ENCODE measurements around the gene DEUP1.

Gene DEUP1

DNA sequence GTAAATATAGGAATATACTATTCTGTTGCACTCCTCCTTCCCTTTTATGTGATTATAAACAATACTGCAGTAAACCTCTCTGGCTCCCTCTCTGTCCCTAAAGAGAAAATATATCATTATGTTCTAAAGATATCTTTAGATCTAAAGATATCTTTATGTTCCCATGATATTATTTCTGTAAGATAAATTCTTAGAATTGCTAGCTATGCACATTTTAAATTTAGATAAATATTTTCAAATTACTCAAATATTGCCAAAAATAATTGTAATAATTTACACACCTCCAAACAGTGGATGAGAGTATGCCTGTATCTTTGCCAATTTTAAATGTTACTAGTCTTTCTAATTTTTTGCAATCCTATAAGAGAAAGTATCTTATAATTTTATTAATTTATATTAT is 10.3 kb upstream of the DEUP1 start:
- Histone ChIP-seq H3K36me3 (ENCODE audit: control insufficient read depth, insufficient read depth, low read length) (no peaks in the 10 kb centered on the region), H3K27me3 (ENCODE audit: control insufficient read depth, insufficient read depth, low read length) (no peaks in the 10 kb centered on the region), H3K4me1 (ENCODE audit: control insufficient read depth, insufficient read depth, low read length) (no peaks in the 10 kb centered on the region), H3K9me3 (ENCODE audit: control insufficient read depth, insufficient read depth, low read length) (no peaks in the 10 kb centered on the region), H3K9ac (ENCODE audit: low read depth, low read length) (no peak overlapping the region), H3K4me3 (ENCODE audit: low read depth, low read length) (no peak overlapping the region)

- H3K4me3 ChIP-seq (ENCODE audit: low read depth, low read length) = no peak overlapping the region
- H3K9ac ChIP-seq (ENCODE audit: low read depth, low read length) = no peak overlapping the region
- no peaks in the 10 kb centered on the region for H3K9me3 ChIP-seq (ENCODE audit: control insufficient read depth, insufficient read depth, low read length)
- H3K27me3 ChIP-seq (ENCODE audit: control insufficient read depth, insufficient read depth, low read length) = no peaks in the 10 kb centered on the region
- no peaks in the 10 kb centered on the region for H3K36me3 ChIP-seq (ENCODE audit: control insufficient read depth, insufficient read depth, low read length)
- H3K4me1 ChIP-seq (ENCODE audit: control insufficient read depth, insufficient read depth, low read length) = no peaks in the 10 kb centered on the region
Measured at GRCh38 chr11:93322207-93322606, 8.3 kb upstream of the DEUP1 start.

DNA sequence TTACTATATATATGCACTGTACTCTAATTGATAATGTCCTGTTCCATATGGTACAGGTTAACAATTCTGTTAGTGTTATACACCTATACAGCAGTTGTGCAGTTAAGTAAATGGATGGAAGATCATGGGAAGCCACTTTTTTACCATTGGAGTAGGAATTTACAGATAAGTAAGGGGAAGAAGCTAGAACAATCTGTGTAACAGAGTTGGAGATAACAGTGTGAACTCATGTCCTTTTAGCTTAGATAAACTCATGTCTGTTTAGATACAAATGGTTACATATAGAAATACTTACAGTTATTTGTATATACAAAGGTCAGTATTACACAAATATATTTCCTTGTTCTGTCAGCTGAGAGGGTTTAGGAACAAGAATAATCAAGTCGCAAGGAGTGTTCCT is 6.8 kb upstream of the DEUP1 start:
- H3K9ac ChIP-seq (ENCODE audit: low read depth, low read length) = no peak overlapping the region
- no peaks in the 10 kb centered on the region for H3K27me3 ChIP-seq (ENCODE audit: control insufficient read depth, insufficient read depth, low read length)
- no peaks in the 10 kb centered on the region for H3K36me3 ChIP-seq (ENCODE audit: control insufficient read depth, insufficient read depth, low read length)
- no peak overlapping the region for H3K4me3 ChIP-seq (ENCODE audit: low read depth, low read length)
- H3K4me1 ChIP-seq (ENCODE audit: control insufficient read depth, insufficient read depth, low read length) = no peaks in the 10 kb centered on the region
- H3K9me3 ChIP-seq (ENCODE audit: control insufficient read depth, insufficient read depth, low read length) = no peaks in the 10 kb centered on the region

DNA sequence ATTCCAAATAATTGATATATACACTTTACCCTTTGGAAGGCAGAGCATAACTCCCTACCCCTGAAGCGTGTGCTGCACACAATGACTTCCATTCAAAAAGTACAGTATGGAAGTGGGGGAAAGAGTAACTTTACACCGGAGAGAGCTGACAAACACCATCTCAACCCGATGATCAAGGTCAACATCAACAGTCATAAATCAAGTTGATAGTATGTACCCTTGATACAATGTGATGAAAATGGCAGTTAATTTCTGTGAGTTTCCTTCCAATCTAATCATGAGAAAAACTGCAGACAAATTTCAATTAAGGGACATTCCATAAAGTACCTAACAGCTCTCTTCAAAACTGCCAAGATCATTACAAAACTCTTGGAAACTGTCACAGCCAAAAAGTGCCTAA is 6.0 kb upstream of the DEUP1 start:
- H3K4me1 ChIP-seq (ENCODE audit: control insufficient read depth, insufficient read depth, low read length) = no peaks in the 10 kb centered on the region
- H3K36me3 ChIP-seq (ENCODE audit: control insufficient read depth, insufficient read depth, low read length) = no peaks in the 10 kb centered on the region
- H3K9me3 ChIP-seq (ENCODE audit: control insufficient read depth, insufficient read depth, low read length) = no peaks in the 10 kb centered on the region
- peaks cover 6% of the 10 kb centered on the region for H3K27me3 ChIP-seq (ENCODE audit: control insufficient read depth, insufficient read depth, low read length)
- no peak overlapping the region for H3K4me3 ChIP-seq (ENCODE audit: low read depth, low read length)
- H3K9ac ChIP-seq (ENCODE audit: low read depth, low read length) = no peak overlapping the region

GRCh38 chr11:93326681-93327080 is 3.9 kb upstream of the DEUP1 start:
- Histone ChIP-seq H3K36me3 (ENCODE audit: control insufficient read depth, insufficient read depth, low read length) (no peaks in the 10 kb centered on the region), H3K4me1 (ENCODE audit: control insufficient read depth, insufficient read depth, low read length) (no peaks in the 10 kb centered on the region)

DNA sequence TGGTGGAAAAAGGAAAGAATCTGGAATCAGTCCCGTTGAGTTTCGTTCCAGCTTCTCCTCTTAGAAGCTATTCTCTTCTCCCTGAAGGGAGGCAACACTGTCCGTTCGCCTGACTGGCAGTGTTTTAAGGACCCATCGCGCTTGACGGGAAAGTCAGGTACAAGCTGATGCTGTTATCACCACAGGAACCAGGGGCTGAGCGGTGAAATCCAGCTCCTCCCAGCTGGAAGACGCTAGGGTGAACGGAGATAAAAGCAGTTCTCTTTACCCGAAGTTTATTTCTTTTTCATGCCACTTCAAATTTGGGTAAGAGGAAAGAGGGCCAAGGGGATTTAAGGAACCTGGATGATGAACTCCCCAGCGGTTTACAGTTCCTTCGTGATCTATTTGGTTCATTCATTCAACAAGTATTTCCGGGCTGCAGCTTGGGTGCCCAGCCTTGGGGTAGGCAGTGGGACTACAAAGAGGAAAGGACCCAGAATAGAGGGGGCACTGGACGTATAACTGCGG is 551 bp upstream of the DEUP1 start:
- peak overlapping the region; percentile 75 for H3K4me3 ChIP-seq (ENCODE audit: low read depth, low read length)
- H3K9ac ChIP-seq (ENCODE audit: low read depth, low read length) = no peak overlapping the region

More at GRCh38 chr11:93326681-93327080, 3.9 kb upstream of the DEUP1 start:
- Histone ChIP-seq H3K4me3 (ENCODE audit: low read depth, low read length) (no peak overlapping the region), H3K27me3 (ENCODE audit: control insufficient read depth, insufficient read depth, low read length) (peaks cover 22% of the 10 kb centered on the region), H3K9me3 (ENCODE audit: control insufficient read depth, insufficient read depth, low read length) (no peaks in the 10 kb centered on the region), H3K9ac (ENCODE audit: low read depth, low read length) (no peak overlapping the region)

GRCh38 chr11:93340223-93340622 is 9.7 kb downstream of the DEUP1 start:
- H3K36me3 ChIP-seq (ENCODE audit: control insufficient read depth, insufficient read depth, low read length) = no peaks in the 10 kb centered on the region
- H3K4me1 ChIP-seq (ENCODE audit: control insufficient read depth, insufficient read depth, low read length) = no peaks in the 10 kb centered on the region
- no peaks in the 10 kb centered on the region for H3K9me3 ChIP-seq (ENCODE audit: control insufficient read depth, insufficient read depth, low read length)
- no peaks in the 10 kb centered on the region for H3K27me3 ChIP-seq (ENCODE audit: control insufficient read depth, insufficient read depth, low read length)
- no peak overlapping the region for H3K4me3 ChIP-seq (ENCODE audit: low read depth, low read length)
- no peak overlapping the region for H3K9ac ChIP-seq (ENCODE audit: low read depth, low read length)

More for the DNA sequence above, 551 bp upstream of the DEUP1 start:
- H3K36me3 ChIP-seq (ENCODE audit: control insufficient read depth, insufficient read depth, low read length) = no peaks in the 10 kb centered on the region
- peaks cover 22% of the 10 kb centered on the region for H3K27me3 ChIP-seq (ENCODE audit: control insufficient read depth, insufficient read depth, low read length)
- no peaks in the 10 kb centered on the region for H3K4me1 ChIP-seq (ENCODE audit: control insufficient read depth, insufficient read depth, low read length)
- H3K9me3 ChIP-seq (ENCODE audit: control insufficient read depth, insufficient read depth, low read length) = no peaks in the 10 kb centered on the region

GRCh38 chr11:93344855-93345333 is 14.4 kb downstream of the DEUP1 start:
- Histone ChIP-seq H3K4me1 (ENCODE audit: control insufficient read depth, insufficient read depth, low read length) (peaks cover 17% of the 10 kb centered on the region), H3K36me3 (ENCODE audit: control insufficient read depth, insufficient read depth, low read length) (no peaks in the 10 kb centered on the region), H3K4me3 (ENCODE audit: low read depth, low read length) (no peak overlapping the region)

DNA sequence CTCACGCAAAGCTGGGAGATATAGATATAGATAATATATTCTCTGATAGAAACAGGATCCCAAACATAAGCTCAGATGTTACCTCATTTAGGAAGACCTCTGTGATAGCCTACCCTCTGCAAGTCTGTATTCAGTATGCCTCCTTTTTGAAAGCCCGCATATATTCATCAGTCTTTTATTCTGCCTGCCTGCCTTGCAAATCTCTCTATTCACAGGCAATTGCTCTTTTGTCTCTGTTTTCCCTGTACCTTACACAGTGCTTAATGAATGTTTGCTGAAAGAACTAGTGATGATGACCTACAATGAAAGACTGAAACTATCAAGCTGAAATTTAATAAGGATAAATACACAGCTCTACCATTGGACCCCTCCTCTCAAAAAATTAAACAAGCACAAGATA is 18.4 kb downstream of the DEUP1 start:
- Histone ChIP-seq H3K4me3 (ENCODE audit: low read depth, low read length) (no peak overlapping the region), H3K9ac (ENCODE audit: low read depth, low read length) (no peak overlapping the region), H3K36me3 (ENCODE audit: control insufficient read depth, insufficient read depth, low read length) (no peaks in the 10 kb centered on the region), H3K9me3 (ENCODE audit: control insufficient read depth, insufficient read depth, low read length) (no peaks in the 10 kb centered on the region), H3K27me3 (ENCODE audit: control insufficient read depth, insufficient read depth, low read length) (no peaks in the 10 kb centered on the region), H3K4me1 (ENCODE audit: control insufficient read depth, insufficient read depth, low read length) (peaks cover 17% of the 10 kb centered on the region)

More at GRCh38 chr11:93344855-93345333, 14.4 kb downstream of the DEUP1 start:
- no peak overlapping the region for H3K9ac ChIP-seq (ENCODE audit: low read depth, low read length)
- H3K27me3 ChIP-seq (ENCODE audit: control insufficient read depth, insufficient read depth, low read length) = no peaks in the 10 kb centered on the region
- no peaks in the 10 kb centered on the region for H3K9me3 ChIP-seq (ENCODE audit: control insufficient read depth, insufficient read depth, low read length)

GRCh38 chr11:93350835-93351234 is 20.3 kb downstream of the DEUP1 start:
- Histone ChIP-seq H3K4me3 (ENCODE audit: low read depth, low read length) (no peak overlapping the region), H3K9me3 (ENCODE audit: control insufficient read depth, insufficient read depth, low read length) (no peaks in the 10 kb centered on the region), H3K36me3 (ENCODE audit: control insufficient read depth, insufficient read depth, low read length) (no peaks in the 10 kb centered on the region), H3K4me1 (ENCODE audit: control insufficient read depth, insufficient read depth, low read length) (peaks cover 17% of the 10 kb centered on the region), H3K27me3 (ENCODE audit: control insufficient read depth, insufficient read depth, low read length) (no peaks in the 10 kb centered on the region), H3K9ac (ENCODE audit: low read depth, low read length) (no peak overlapping the region)

GRCh38 chr11:93359396-93359795 is 28.9 kb downstream of the DEUP1 start:
- Histone ChIP-seq H3K4me1 (ENCODE audit: control insufficient read depth, insufficient read depth, low read length) (no peaks in the 10 kb centered on the region), H3K27me3 (ENCODE audit: control insufficient read depth, insufficient read depth, low read length) (no peaks in the 10 kb centered on the region), H3K4me3 (ENCODE audit: low read depth, low read length) (no peak overlapping the region), H3K9ac (ENCODE audit: low read depth, low read length) (no peak overlapping the region), H3K9me3 (ENCODE audit: control insufficient read depth, insufficient read depth, low read length) (no peaks in the 10 kb centered on the region), H3K36me3 (ENCODE audit: control insufficient read depth, insufficient read depth, low read length) (no peaks in the 10 kb centered on the region)

DNA sequence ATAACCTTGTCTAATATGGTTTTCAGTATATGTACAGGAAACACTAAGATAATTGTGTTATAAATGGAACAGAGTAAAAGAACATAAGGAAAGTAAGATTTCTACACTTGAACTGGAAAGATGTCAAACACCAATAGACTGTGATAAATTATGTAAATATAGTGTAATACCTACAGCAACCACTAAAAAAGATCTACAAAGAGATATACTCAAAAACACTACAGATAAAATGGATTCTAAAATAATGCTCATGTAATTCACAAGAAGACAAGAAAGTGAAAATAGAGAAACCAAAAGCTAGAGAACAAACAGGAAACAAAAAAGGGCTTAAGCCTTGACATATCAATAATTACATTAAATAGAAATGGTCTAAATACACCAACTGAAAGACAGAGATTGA is 30.9 kb downstream of the DEUP1 start:
- H3K27me3 ChIP-seq (ENCODE audit: control insufficient read depth, insufficient read depth, low read length) = no peaks in the 10 kb centered on the region
- no peaks in the 10 kb centered on the region for H3K4me1 ChIP-seq (ENCODE audit: control insufficient read depth, insufficient read depth, low read length)
- H3K4me3 ChIP-seq (ENCODE audit: low read depth, low read length) = no peak overlapping the region
- H3K9me3 ChIP-seq (ENCODE audit: control insufficient read depth, insufficient read depth, low read length) = no peaks in the 10 kb centered on the region
- H3K36me3 ChIP-seq (ENCODE audit: control insufficient read depth, insufficient read depth, low read length) = no peaks in the 10 kb centered on the region
- no peak overlapping the region for H3K9ac ChIP-seq (ENCODE audit: low read depth, low read length)

Measured in iPS-15b (cell line).